ENCODE results near the gene CFAP61. TPM values are rescaled to one million over a fixed set of nuclear protein-coding genes. Genes with fewer than 3 reads are reported as not detected.

CFAP61 gene
- total RNA-seq, 1 experiment from 2014 or later: not detected

- ATAC-seq: no peak
- intact Hi-C loops (cut with micrococcal nuclease): loop anchor here (10.0 kb wide), 1 partner anchor 56 kb away; no protein-coding TSS in a partner anchor
- H2AFZ ChIP-seq (ENCODE audit: low read length): no peak overlapping the region
- no peaks in the 10 kb centered on the region for H3K9me3 ChIP-seq (ENCODE audit: low read length)
- no peaks in the 10 kb centered on the region for H3F3A ChIP-seq (ENCODE audit: low read length, unreplicated experiment)
- H3K4me3 ChIP-seq (ENCODE audit: low read length): no peak overlapping the region
- H3K9me2 ChIP-seq (replicated peaks; ENCODE audit: low read length): no peaks in the 10 kb centered on the region
- H3K36me3 ChIP-seq (ENCODE audit: low read depth, low read length): no peaks in the 10 kb centered on the region
- no peak for DNase-seq
- BruUV-seq (replicated peaks): no TSS peak
- no peaks in the 10 kb centered on the region for H3K4me1 ChIP-seq (ENCODE audit: insufficient read depth, low read length)
- TF ChIP-seq CTCF (conservative IDR thresholded peaks at IDR 0.05; ENCODE audit: low read depth, low read length): no peak
- TF ChIP-seq EZH2 (IDR thresholded peaks at IDR 0.05; ENCODE audit: low read length, unreplicated experiment): no peak
- TF ChIP-seq EZH2phosphoT487 (IDR thresholded peaks at IDR 0.05; ENCODE audit: borderline replicate concordance, low read length): no peak
- peaks cover 60% of the 10 kb centered on the region for H3K27me3 ChIP-seq (ENCODE audit: low read length)
- POLR2A ChIA-PET (ENCODE audit: unreplicated experiment): no interaction called here
- no peaks in the 10 kb centered on the region for H3K79me2 ChIP-seq (ENCODE audit: low read length)
- H3K4me2 ChIP-seq (ENCODE audit: low read length): no peak overlapping the region
- no peak overlapping the region for H3K9ac ChIP-seq (ENCODE audit: low read length)
- H3K27ac ChIP-seq (ENCODE audit: low read length): no peak overlapping the region
- CTCF ChIA-PET: no interaction called here
- H4K20me1 ChIP-seq (ENCODE audit: low read length): no peaks in the 10 kb centered on the region
Measured at GRCh38 chr20:20340443-20340842, 288.1 kb downstream of the CFAP61 start.

- ATAC-seq: no peak
- TF ChIP-seq EZH2 (IDR thresholded peaks at IDR 0.05; ENCODE audit: low read length, unreplicated experiment) (no peak), CTCF (conservative IDR thresholded peaks at IDR 0.05; ENCODE audit: low read depth, low read length) (no peak), EZH2phosphoT487 (IDR thresholded peaks at IDR 0.05; ENCODE audit: borderline replicate concordance, low read length) (no peak)
- H3K27me3 ChIP-seq (ENCODE audit: low read length): peaks cover 52% of the 10 kb centered on the region
- no peak overlapping the region for H2AFZ ChIP-seq (ENCODE audit: low read length)
- DNase-seq: no peak
- H3K4me1 ChIP-seq (ENCODE audit: insufficient read depth, low read length): no peaks in the 10 kb centered on the region
- H3K9me3 ChIP-seq (ENCODE audit: low read length): no peaks in the 10 kb centered on the region
- no peaks in the 10 kb centered on the region for H3F3A ChIP-seq (ENCODE audit: low read length, unreplicated experiment)
- ChIA-PET CTCF (no interaction called here), POLR2A (ENCODE audit: unreplicated experiment) (no interaction called here)
- no peaks in the 10 kb centered on the region for H3K79me2 ChIP-seq (ENCODE audit: low read length)
- no peak overlapping the region for H3K9ac ChIP-seq (ENCODE audit: low read length)
- no peak overlapping the region for H3K4me2 ChIP-seq (ENCODE audit: low read length)
- intact Hi-C loops (cut with micrococcal nuclease): loop anchor here (10.0 kb wide), 1 partner anchor 57 kb away; no protein-coding TSS in a partner anchor
- H3K27ac ChIP-seq (ENCODE audit: low read length): no peak overlapping the region
- H3K9me2 ChIP-seq (replicated peaks; ENCODE audit: low read length): no peaks in the 10 kb centered on the region
- H3K4me3 ChIP-seq (ENCODE audit: low read length): no peak overlapping the region
- no TSS peak for BruUV-seq (replicated peaks)
- H3K36me3 ChIP-seq (ENCODE audit: low read depth, low read length): no peaks in the 10 kb centered on the region
- H4K20me1 ChIP-seq (ENCODE audit: low read length): no peaks in the 10 kb centered on the region
Measured at GRCh38 chr20:20341371-20341770, 289.0 kb downstream of the CFAP61 start.

GRCh38 chr20:20342066-20342465 lies 289.7 kb downstream of the CFAP61 start:
- ChIA-PET CTCF (no interaction called here), POLR2A (ENCODE audit: unreplicated experiment) (no interaction called here)
- BruUV-seq (replicated peaks): no TSS peak
- no peaks in the 10 kb centered on the region for H3K9me2 ChIP-seq (replicated peaks; ENCODE audit: low read length)
- H3K27me3 ChIP-seq (ENCODE audit: low read length): peaks cover 52% of the 10 kb centered on the region
- TF ChIP-seq EZH2 (IDR thresholded peaks at IDR 0.05; ENCODE audit: low read length, unreplicated experiment) (no peak), CTCF (conservative IDR thresholded peaks at IDR 0.05; ENCODE audit: low read depth, low read length) (no peak), EZH2phosphoT487 (IDR thresholded peaks at IDR 0.05; ENCODE audit: borderline replicate concordance, low read length) (no peak)
- no peak overlapping the region for H3K9ac ChIP-seq (ENCODE audit: low read length)
- H3K27ac ChIP-seq (ENCODE audit: low read length): no peak overlapping the region
- H3K9me3 ChIP-seq (ENCODE audit: low read length): no peaks in the 10 kb centered on the region
- H3K79me2 ChIP-seq (ENCODE audit: low read length): no peaks in the 10 kb centered on the region
- intact Hi-C loops (cut with micrococcal nuclease): loop anchor here (10.0 kb wide), 1 partner anchor 57 kb away; no protein-coding TSS in a partner anchor
- ATAC-seq: no peak
- H3K4me1 ChIP-seq (ENCODE audit: insufficient read depth, low read length): no peaks in the 10 kb centered on the region
- DNase-seq: no peak
- H3K4me3 ChIP-seq (ENCODE audit: low read length): no peak overlapping the region
- H3F3A ChIP-seq (ENCODE audit: low read length, unreplicated experiment): no peaks in the 10 kb centered on the region
- no peak overlapping the region for H2AFZ ChIP-seq (ENCODE audit: low read length)
- no peaks in the 10 kb centered on the region for H4K20me1 ChIP-seq (ENCODE audit: low read length)
- H3K36me3 ChIP-seq (ENCODE audit: low read depth, low read length): no peaks in the 10 kb centered on the region
- H3K4me2 ChIP-seq (ENCODE audit: low read length): no peak overlapping the region
